ENCODE results near the gene TAF4.
A peak's percentile ranks its signal among the peaks of the same experiment; 100 is the strongest.

TAF4 gene

DNA sequence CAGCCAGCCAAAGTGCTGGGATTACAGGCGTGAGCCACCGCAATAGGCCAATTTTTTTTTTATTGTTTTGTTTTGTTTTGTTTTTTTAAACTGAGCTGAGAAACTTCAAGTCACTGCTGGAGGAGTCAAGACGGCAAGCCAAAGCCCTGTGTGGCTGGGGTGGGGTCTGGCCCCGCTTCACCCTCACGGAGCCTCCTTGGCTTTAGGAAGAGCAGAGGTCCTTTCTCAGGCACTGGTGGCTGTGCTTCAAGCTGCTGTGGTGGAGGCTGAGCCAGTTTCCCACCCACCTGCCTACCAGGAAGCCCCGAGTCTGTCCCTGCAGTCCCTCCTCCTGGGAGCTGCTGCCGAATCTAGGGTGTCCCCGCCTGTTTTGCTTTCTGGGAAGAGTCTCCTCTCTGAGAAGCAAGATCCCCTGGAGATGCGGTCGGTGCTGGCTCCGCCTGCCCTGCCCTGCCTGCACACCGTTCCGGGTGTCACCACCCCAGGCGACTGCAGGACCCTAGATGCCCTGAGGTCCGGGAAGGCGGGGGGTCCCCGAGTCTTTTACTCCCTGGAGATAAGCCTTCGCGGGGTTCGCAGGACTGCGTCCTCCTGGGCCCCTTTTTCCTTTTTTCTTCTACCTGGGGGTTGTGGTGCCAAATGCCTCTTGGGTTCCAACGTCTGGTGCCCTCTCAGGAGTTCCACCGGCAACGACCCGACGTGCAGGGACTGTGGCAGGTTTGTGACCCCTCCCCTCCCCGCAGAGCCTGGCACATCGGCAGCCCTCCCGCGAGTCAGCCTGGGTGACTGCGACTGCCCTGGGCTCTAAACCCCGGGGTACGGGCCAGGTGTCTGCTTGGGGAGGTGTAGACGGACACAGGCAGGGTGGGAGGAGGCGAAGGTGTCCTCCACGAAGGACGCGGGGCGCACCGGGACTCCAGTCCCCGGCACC is 100.7 kb downstream of the TAF4 start:
- ChIA-PET CTCF (no interaction called here), POLR2A (no interaction called here)
- Histone ChIP-seq H3K27ac (ENCODE audit: extremely low read depth, low read depth, low read length) (no peak overlapping the region), H3K9me3 (ENCODE audit: control insufficient read depth, insufficient read depth, low read depth, low read length) (no peaks in the 10 kb centered on the region), H3K36me3 (ENCODE audit: control insufficient read depth in 2 of 2, insufficient read depth in 1 of 2, low read length in 2 of 2) (no peaks in the 10 kb centered on the region), H3K4me3 (ENCODE audit: low read depth, low read length) (no peak overlapping the region), H3K4me1 (ENCODE audit: control insufficient read depth, insufficient read depth, low read length) (no peaks in the 10 kb centered on the region)
- TF ChIP-seq ZFHX2 (tag by site-specific recombination; conservative IDR thresholded peaks at IDR 0.05) (0 out of 2 replicates have a peak, but pooled peaks have one; percentile 14), ZNF202 (tag by site-specific recombination; IDR thresholded peaks at IDR 0.05; ENCODE audit: borderline replicate concordance) (no peak)

DNA sequence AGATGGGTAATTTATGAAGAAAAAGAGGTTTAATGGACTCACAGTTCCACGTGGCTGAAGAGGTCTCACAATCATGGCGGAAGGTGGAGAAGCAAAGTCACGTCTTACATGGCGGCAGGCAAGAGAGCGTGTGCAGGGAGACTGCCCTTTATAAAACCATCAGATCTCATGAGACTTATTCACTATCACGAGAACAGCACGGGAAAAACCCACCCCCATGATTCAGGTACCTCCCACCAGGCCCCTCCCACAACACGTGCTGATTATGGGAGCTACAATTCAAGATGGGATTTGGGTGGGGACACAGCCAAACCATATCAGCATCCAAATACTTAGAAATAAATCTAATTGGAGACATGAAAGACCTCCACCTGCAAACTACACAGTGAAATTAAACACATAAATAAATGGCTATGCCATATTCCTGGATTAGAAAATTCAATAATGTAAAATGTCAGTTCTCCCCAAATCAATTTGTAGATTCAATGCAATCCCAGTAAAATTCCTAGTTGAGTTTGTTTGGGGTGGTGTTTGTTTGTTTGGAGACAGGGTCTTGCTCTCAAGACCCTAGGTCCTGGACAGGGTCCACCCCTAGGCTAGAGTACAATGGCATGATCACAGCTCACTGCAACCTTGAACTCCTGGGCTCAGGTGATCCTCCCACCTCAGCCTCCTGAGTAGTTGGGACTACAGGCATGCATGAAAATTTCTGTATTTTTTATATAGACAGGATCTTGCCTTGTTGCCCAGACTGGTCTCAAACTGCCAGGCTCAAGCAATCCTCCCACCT is 101.6 kb downstream of the TAF4 start:
- H3K9me3 ChIP-seq (ENCODE audit: control insufficient read depth, insufficient read depth, low read depth, low read length) = no peaks in the 10 kb centered on the region
- H3K27ac ChIP-seq (ENCODE audit: extremely low read depth, low read depth, low read length) = no peak overlapping the region
- no peaks in the 10 kb centered on the region for H3K36me3 ChIP-seq (ENCODE audit: control insufficient read depth in 2 of 2, insufficient read depth in 1 of 2, low read length in 2 of 2)
- ChIA-PET POLR2A (no interaction called here), CTCF (no interaction called here)
- no peaks in the 10 kb centered on the region for H3K4me1 ChIP-seq (ENCODE audit: control insufficient read depth, insufficient read depth, low read length)
- no peak for TF ChIP-seq ZNF529 (tag by site-specific recombination; IDR thresholded peaks at IDR 0.05; ENCODE audit: insufficient replicate concordance)
- TF ChIP-seq ZNF530 (tag by site-specific recombination; IDR thresholded peaks at IDR 0.05; ENCODE audit: low read depth) = no peak
- no peak for TF ChIP-seq ZNF692 (tag by site-specific recombination; IDR thresholded peaks at IDR 0.05)
- no peak for TF ChIP-seq ZNF175 (tag by site-specific recombination; IDR thresholded peaks at IDR 0.05)
- TF ChIP-seq ZNF221 (tag by site-specific recombination; IDR thresholded peaks at IDR 0.05; ENCODE audit: borderline replicate concordance) = no peak
- no peak for TF ChIP-seq ZNF341 (tag by site-specific recombination; IDR thresholded peaks at IDR 0.05; ENCODE audit: low read depth)
- no peak for TF ChIP-seq KLF10 (tag by site-specific recombination; IDR thresholded peaks at IDR 0.05)
- no peak for TF ChIP-seq ZNF626 (tag by site-specific recombination; IDR thresholded peaks at IDR 0.05)
- TF ChIP-seq ZBTB6 (tag by site-specific recombination; IDR thresholded peaks at IDR 0.05) = no peak
- TF ChIP-seq PRDM2 (tag by site-specific recombination; IDR thresholded peaks at IDR 0.05; ENCODE audit: borderline replicate concordance) = no peak
- TF ChIP-seq OVOL3 (tag by site-specific recombination; IDR thresholded peaks at IDR 0.05) = no peak
- TF ChIP-seq ZNF184 (tag by site-specific recombination; IDR thresholded peaks at IDR 0.05) = no peak
- TF ChIP-seq, protein P1, sequence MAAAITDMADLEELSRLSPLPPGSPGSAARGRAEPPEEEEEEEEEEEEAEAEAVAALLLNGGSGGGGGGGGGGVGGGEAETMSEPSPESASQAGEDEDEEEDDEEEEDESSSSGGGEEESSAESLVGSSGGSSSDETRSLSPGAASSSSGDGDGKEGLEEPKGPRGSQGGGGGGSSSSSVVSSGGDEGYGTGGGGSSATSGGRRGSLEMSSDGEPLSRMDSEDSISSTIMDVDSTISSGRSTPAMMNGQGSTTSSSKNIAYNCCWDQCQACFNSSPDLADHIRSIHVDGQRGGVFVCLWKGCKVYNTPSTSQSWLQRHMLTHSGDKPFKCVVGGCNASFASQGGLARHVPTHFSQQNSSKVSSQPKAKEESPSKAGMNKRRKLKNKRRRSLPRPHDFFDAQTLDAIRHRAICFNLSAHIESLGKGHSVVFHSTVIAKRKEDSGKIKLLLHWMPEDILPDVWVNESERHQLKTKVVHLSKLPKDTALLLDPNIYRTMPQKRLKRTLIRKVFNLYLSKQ (tag by site-specific recombination; IDR thresholded peaks at IDR 0.05; ENCODE audit: borderline replicate concordance) = no peak
- no peak for TF ChIP-seq ZNF350 (tag by site-specific recombination; IDR thresholded peaks at IDR 0.05)
- TF ChIP-seq ZNF596 (tag by site-specific recombination; IDR thresholded peaks at IDR 0.05) = no peak
- no peak overlapping the region for H3K4me3 ChIP-seq (ENCODE audit: low read depth, low read length)

Data from HEK293 (cell line).